ENCODE measurements around the gene PRIM1. TPM values are rescaled to one million over a fixed set of nuclear protein-coding genes. Genes with fewer than 3 reads are reported as not detected.

The PRIM1 gene
- polyA plus RNA-seq, 2 of the 4 experiments (the other 2 are of a cell fraction), result 43.5 to 66.8 TPM

- Histone ChIP-seq H3K4me2 (peak overlapping the region; percentile 89), H3K9me3 (no peaks in the 10 kb centered on the region), H3K27ac (peak overlapping the region; percentile 97 to 98), H3K4me3 (peak overlapping the region; percentile 82), H3K4me1 (peaks cover 18% of the 10 kb centered on the region; the same call in 2 of the 3 replicates)
- ChIA-PET CTCF (interaction anchor here (1.1 to 3.0 kb wide), 4 partner anchors 11 to 424 kb away, joined by 3 to 12 read pairs (median 4); partner anchors contain the start of gene STAT6), POLR2A (interaction anchor here (0.5 to 3.5 kb wide), 34 partner anchors 9 to 560 kb away, joined by 3 to 72 read pairs (median 5); partner anchors contain the start of genes ATP5F1B, BAZ2A, LRP1 and NACA)
- WGBS (ENCODE audit: missing lambda C conversion rate), result 2% methylated on average over 44 of the region's 62 CpGs
- TF ChIP-seq MYC (IDR thresholded peaks at IDR 0.05; ENCODE audit: borderline replicate concordance, low read length), result peak; percentile 38; the same call in 1 of the 2 replicates
- 0 out of 2 replicates have a peak, but pooled peaks have one; percentile 9 for TF ChIP-seq MAX (IDR thresholded peaks at IDR 0.05)
- TF ChIP-seq CBX8 (IDR thresholded peaks at IDR 0.05), result no peak
- TF ChIP-seq BHLHE40 (IDR thresholded peaks at IDR 0.05; ENCODE audit: low read depth, low read length), result peak; percentile 25; the same call in 1 of the 2 replicates
- TF ChIP-seq CTCF (IDR thresholded peaks at IDR 0.05), result no peak
- TF ChIP-seq TFCP2L1 (CRISPR knock-in tag; IDR thresholded peaks at IDR 0.05), result 0 out of 2 replicates have a peak, but pooled peaks have one; percentile 7
- no peak for TF ChIP-seq NR3C1 (IDR thresholded peaks at IDR 0.05)
- TF ChIP-seq ZFP36 (IDR thresholded peaks at IDR 0.05; ENCODE audit: borderline replicate concordance, partially characterized antibody), result no peak
- peak; percentile 17; the same call in 1 of the 2 replicates for TF ChIP-seq HOXB5 (CRISPR knock-in tag; IDR thresholded peaks at IDR 0.05)
- peak; percentile 74 for TF ChIP-seq PHF8 (IDR thresholded peaks at IDR 0.05; ENCODE audit: borderline replicate concordance, low read depth)
- 0 out of 2 replicates have a peak, but pooled peaks have one; percentile 23 for TF ChIP-seq EHF (CRISPR knock-in tag; IDR thresholded peaks at IDR 0.05)
- FAIRE-seq (no peak), ATAC-seq (peak; percentile 9 to 35), DNase-seq (ENCODE audit: low read depth in 1 of 2, low spot score in 1 of 2) (peak; percentile 21 to 58)
Observed at GRCh38 chr12:56687223-56688128, 64.6 kb downstream of the PRIM1 start.

- H3K4me2 ChIP-seq, result peak overlapping the region; percentile 89
- 14% methylated on average over 8 of the region's 8 CpGs for WGBS (ENCODE audit: missing lambda C conversion rate)
- ATAC-seq, result no peak
- POLR2A ChIA-PET, result interaction anchor here (0.6 to 1.2 kb wide), 3 partner anchors 9 to 48 kb away, joined by 3 read pairs; no protein-coding TSS in a partner anchor
- DNase-seq (ENCODE audit: low read depth in 1 of 2, low spot score in 1 of 2), result peak in 1 of 2 experiments; percentile 25
- H3K4me3 ChIP-seq, result peak overlapping the region; percentile 82
- H3K27ac ChIP-seq, result peak overlapping the region; percentile 27 to 63; a peak in 5 of 6 replicates
- CTCF ChIA-PET, result interaction anchor here (1.1 to 1.4 kb wide), 4 partner anchors 15 to 491 kb away, joined by 3 to 5 read pairs (median 4); no protein-coding TSS in a partner anchor
- no peak for TF ChIP-seq ATOH8 (CRISPR knock-in tag; IDR thresholded peaks at IDR 0.05; ENCODE audit: low read depth)
- TF ChIP-seq ZC3H11A (IDR thresholded peaks at IDR 0.05), result no peak
- TF ChIP-seq CTCF (IDR thresholded peaks at IDR 0.05), result no peak
- no peak for TF ChIP-seq EHMT2 (IDR thresholded peaks at IDR 0.05; ENCODE audit: low read depth)
- no peak for TF ChIP-seq TP53 (CRISPR knock-in tag; IDR thresholded peaks at IDR 0.05)
- TF ChIP-seq TFCP2L1 (CRISPR knock-in tag; IDR thresholded peaks at IDR 0.05), result no peak
- no peaks in the 10 kb centered on the region for H3K9me3 ChIP-seq
- no peak for FAIRE-seq
- peaks cover 23% of the 10 kb centered on the region; the same call in 2 of the 3 replicates for H3K4me1 ChIP-seq
Observed at GRCh38 chr12:56684745-56685359, 67.3 kb downstream of the PRIM1 start.

Data from A549 (cell line).